Heart left ventricle (tissue), 16 donors: Measurements from ENCODE around the gene OLFM3. TPM values are rescaled to one million over a fixed set of nuclear protein-coding genes. Genes with fewer than 3 reads are reported as not detected.

Source experiments
- ATAC-seq, 4 donors: fragments of 200-7000 bp; cut with Tn5 transposase; one replicate each; pipeline ENCODE4 v1.9.1; 2020 to 2022; ENCODE audit warnings: moderate library complexity in 4 of 4, mild to moderate bottlenecking in 3 of 4, moderate number of reproducible peaks in 1 of 4
- DNase-seq, 5 donors: peaks; one replicate each; pipeline ENCODE4 v3.0.0-alpha.2; 2020
- H3K27ac ChIP-seq, 12 donors: fragments of 200-600 bp; sonication (generic) in 4 of 12; one replicate each; pipeline versions ENCODE4 v1.5.0 to v1.8.0; 2016 to 2022; ENCODE audit warnings: mild to moderate bottlenecking in 2 of 12
- H3K27me3 ChIP-seq, 9 donors: fragments of 200-600 bp; sonication (generic) in 2 of 9; one replicate each; pipeline versions ENCODE4 v1.5.1 to v1.8.0; 2016 to 2022; ENCODE audit warnings: mild to moderate bottlenecking in 3 of 9
- H3K36me3 ChIP-seq, 9 donors: fragments of 200-600 bp; sonication (generic) in 2 of 9; one replicate each; pipeline versions ENCODE4 v1.5.0 to v1.8.0; 2018 to 2022; ENCODE audit warnings: mild to moderate bottlenecking in 2 of 9
- H3K4me1 ChIP-seq, 12 donors: fragments of 200-600 bp; sonication (generic) in 4 of 12; one replicate each; pipeline versions ENCODE4 v1.5.0 to v1.8.0; 2016 to 2022; ENCODE audit warnings: mild to moderate bottlenecking in 3 of 12
- H3K4me3 ChIP-seq, 12 donors: fragments of 200-600 bp; sonication (generic) in 4 of 12; one replicate each; pipeline versions ENCODE4 v1.5.0 to v1.8.0; 2017 to 2022; ENCODE audit warnings: mild to moderate bottlenecking in 9 of 12, moderate library complexity in 4 of 12
- H3K9me3 ChIP-seq, 12 donors: fragments of 200-600 bp; sonication (generic) in 4 of 12; one replicate each; pipeline versions ENCODE4 v1.5.0 to v1.8.0; 2016 to 2022; ENCODE audit warnings: mild to moderate bottlenecking in 1 of 12
- POLR2A ChIP-seq, 2 donors: fragments of 450-650 bp; IDR thresholded peaks; one replicate each; pipeline ENCODE4 v1.6.1; 2017; ENCODE audit warnings: antibody characterized with exemption in 2 of 2, mild to moderate bottlenecking in 2 of 2, moderate library complexity in 2 of 2
- WGBS, 4 donors: extraction: QIAGEN DNeasy Blood & Tissue Kit in 2 of 4; methylation state at CpG; one replicate each; pipeline versions ENCODE4 v1.1.5 to v1.1.7; 2013 to 2018; 5-methylcytosine and 5-hydroxymethylcytosine counted together
- intact Hi-C, 10 donors: fragments of 100-400 bp; cut with DNase I; formaldehyde crosslinking; loops; one replicate each; pipeline versions ENCODE4 v1.11.1 to v1.14.2; 2022
- polyA plus RNA-seq, 2 donors: library from polyadenylated mRNA; stranded (reverse); fragments of 200-250 nt; gene quantifications; one replicate each; pipeline ENCODE4 v1.2.3, GENCODE V29; 2013
- total RNA-seq, 9 donors: library from RNA; depleted of rRNA in 2 of 9; stranded (reverse); fragments of >200 nt in 2 of 9; fragmentation: NEBNext Ultra II Directional in 3 of 9; extraction: Animal tissue kit (Norgen Biotek cat#: 25700) in 3 of 9; gene quantifications; one replicate each; pipeline versions ENCODE4 v1.1.0 to v1.2.4, GENCODE V29; 2016 to 2023
- TF ChIP-seq, protein P1 (sequence below), 12 donors: fragments of 200-600 bp; sonication (generic) in 4 of 12; IDR thresholded peaks; one replicate each; pipeline versions ENCODE4 v1.5.0 to v1.8.0; 2018 to 2022; ENCODE audit warnings: antibody characterized with exemption in 12 of 12, mild to moderate bottlenecking in 5 of 12
- donor health status: ischemic (EF 13 %, LVEDD 7.1; RV severe dilation, severe dysfunction).
- donor health status: healthy with polysubstance abuse.
- donor health status: DM: no; HTN: yes; CAD: no.
- donor health status: DM: no; HTN: no; CAD: no.
- donor health status: ischemic (EF 25% LVEDD 6.9; RV normal size, moderate dysfunction).
- donor health status: ischemic (EF 25% LVEDD 5.7; RV mildly dilated, moderate dysfunction).
- donor health status: healthy.
- donor health status: DM: yes; HTN: yes; CAD: no.
- donor health status: ischemic (EF 35%, LVEDD 5.7; RV mildly dilated, moderate dysfunction).
- donor health status: nonischemic (EF 11% LVEDD 7.7; RV severe dilation, severe dysfunction).
- donor health status: DM: yes; HTN: yes; CAD: no.
- donor health status: PGD.
- donor health status: ischemic (EF 29% LVEDD 5.4; RV normal size, mild dysfunction).
- donor health status: nonischemic (EF 23%, LVEDD 6.1; RV moderate dilation, normal function).

OLFM3 gene
- total and polyA plus RNA-seq, 11 donors, result not detected

DNA sequence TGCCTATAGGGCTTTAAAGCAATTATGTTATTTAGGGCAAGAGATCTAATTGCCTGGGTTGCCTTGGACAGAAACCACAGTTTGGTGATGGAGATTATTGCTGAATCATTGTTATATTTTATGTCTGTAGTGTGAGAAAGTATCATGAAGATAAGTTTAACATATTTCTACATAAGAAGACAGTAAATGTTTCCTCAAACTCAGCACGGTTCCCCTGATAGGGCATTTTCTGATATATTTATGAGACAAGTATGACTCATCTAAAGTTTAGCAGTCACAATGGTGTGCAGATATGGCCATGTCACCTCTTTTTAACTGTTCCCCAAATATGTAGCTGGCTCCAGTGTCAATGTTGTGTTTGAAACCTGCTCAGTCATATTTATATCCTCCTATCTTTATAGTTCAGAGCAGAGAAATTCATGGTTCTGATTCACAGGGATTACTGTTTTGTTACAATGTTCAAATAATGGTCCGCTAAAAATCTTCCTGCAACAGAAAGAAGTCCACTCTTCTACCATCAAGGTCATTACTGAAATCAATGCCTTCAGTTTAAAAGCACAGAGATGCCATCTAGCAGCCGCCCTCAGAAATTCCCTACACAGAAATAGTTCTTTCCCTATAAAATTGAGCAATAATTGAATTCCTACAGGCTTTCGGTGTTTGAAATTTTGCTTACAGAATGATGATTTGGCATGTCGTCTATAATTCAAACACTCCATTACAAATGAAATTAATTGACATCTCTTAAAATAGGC, 3.7 kb downstream of the OLFM3 start:
- Histone ChIP-seq H3K9me3 (no peaks in the 10 kb centered on the region), H3K27ac (no peak overlapping the region), H3K4me1 (peaks cover 0 to 7% (median 0%) of the 10 kb centered on the region in 12 donors), H3K27me3 (peaks cover 0 to 16% (median 0%) of the 10 kb centered on the region in 9 donors), H3K36me3 (no peaks in the 10 kb centered on the region), H3K4me3 (no peak overlapping the region)
- DNase-seq (no peak), ATAC-seq (no peak)
- WGBS, 4 donors, result 71 to 78% (median 74%) methylated on average over 5 of the region's 5 CpGs
- no peak for TF ChIP-seq POLR2A (IDR thresholded peaks at IDR 0.05)
- TF ChIP-seq, protein P1, sequence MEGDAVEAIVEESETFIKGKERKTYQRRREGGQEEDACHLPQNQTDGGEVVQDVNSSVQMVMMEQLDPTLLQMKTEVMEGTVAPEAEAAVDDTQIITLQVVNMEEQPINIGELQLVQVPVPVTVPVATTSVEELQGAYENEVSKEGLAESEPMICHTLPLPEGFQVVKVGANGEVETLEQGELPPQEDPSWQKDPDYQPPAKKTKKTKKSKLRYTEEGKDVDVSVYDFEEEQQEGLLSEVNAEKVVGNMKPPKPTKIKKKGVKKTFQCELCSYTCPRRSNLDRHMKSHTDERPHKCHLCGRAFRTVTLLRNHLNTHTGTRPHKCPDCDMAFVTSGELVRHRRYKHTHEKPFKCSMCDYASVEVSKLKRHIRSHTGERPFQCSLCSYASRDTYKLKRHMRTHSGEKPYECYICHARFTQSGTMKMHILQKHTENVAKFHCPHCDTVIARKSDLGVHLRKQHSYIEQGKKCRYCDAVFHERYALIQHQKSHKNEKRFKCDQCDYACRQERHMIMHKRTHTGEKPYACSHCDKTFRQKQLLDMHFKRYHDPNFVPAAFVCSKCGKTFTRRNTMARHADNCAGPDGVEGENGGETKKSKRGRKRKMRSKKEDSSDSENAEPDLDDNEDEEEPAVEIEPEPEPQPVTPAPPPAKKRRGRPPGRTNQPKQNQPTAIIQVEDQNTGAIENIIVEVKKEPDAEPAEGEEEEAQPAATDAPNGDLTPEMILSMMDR (IDR thresholded peaks at IDR 0.05), result no peak
- intact Hi-C loops, result no loop called here

DNA sequence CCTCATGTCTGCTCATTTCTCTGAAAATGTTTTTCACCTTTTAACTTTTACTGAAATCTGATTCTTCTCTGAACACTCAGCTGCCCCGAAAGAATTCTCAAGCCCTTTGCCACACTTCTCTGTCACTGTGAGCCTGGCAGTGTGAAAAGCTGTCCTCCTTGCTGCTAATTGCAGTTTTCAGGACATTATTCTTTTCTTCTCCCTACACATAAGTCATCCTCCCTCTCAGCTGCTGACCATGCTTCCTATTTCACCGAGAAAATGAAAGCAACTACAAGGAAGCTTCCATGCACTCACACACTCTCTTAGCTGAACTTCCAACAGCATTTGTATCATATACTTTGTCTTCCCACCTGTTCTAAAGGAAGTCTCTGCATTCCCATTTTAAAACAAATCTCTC, 15.8 kb downstream of the OLFM3 start:
- Histone ChIP-seq H3K36me3 (no peaks in the 10 kb centered on the region), H3K27me3 (peaks cover 0 to 4% (median 0%) of the 10 kb centered on the region in 9 donors), H3K27ac (no peak overlapping the region), H3K4me3 (no peak overlapping the region), H3K9me3 (no peaks in the 10 kb centered on the region), H3K4me1 (no peaks in the 10 kb centered on the region)
- intact Hi-C loops, result no loop called here
- WGBS, 4 donors, result 44 to 56% (median 54%) methylated on average over 2 of the region's 2 CpGs
- TF ChIP-seq, protein P1 (IDR thresholded peaks at IDR 0.05), result no peak
- no peak for TF ChIP-seq POLR2A (IDR thresholded peaks at IDR 0.05)
- DNase-seq, result no peak
- ATAC-seq, result no peak

DNA sequence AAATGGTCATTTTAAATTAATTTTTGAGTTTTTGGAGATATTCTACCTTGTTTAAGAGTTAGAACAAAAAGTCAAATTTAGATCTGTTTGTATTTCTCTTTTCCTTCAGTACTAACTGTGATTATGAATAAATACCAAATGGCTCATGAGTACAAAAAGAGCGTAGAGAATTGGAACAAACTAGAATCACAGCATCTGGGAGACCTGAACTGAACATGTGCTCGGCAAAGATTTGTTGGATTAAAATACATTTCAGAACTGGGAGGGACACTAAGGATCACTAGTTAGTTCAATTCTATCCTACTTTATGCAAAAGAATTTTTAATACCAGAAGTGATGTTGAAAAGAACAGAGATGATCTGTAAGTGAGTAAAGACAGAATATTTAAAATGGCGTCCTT, 19.5 kb downstream of the OLFM3 start:
- no peaks in the 10 kb centered on the region for H3K36me3 ChIP-seq
- 87 to 89% (median 88%) methylated on average over 3 of the region's 3 CpGs for WGBS, 4 donors
- no peak overlapping the region for H3K27ac ChIP-seq
- DNase-seq, result no peak
- no peaks in the 10 kb centered on the region for H3K4me1 ChIP-seq
- no peak for ATAC-seq
- peaks cover 0 to 4% (median 0%) of the 10 kb centered on the region in 9 donors for H3K27me3 ChIP-seq
- no peak for TF ChIP-seq POLR2A (IDR thresholded peaks at IDR 0.05)
- TF ChIP-seq, protein P1 (IDR thresholded peaks at IDR 0.05), result no peak
- H3K4me3 ChIP-seq, result no peak overlapping the region
- intact Hi-C loops, result loop anchor here in 1 of 10 donors (10.0 kb wide), 1 partner anchor 132 kb away; no protein-coding TSS in a partner anchor
- no peaks in the 10 kb centered on the region for H3K9me3 ChIP-seq

DNA sequence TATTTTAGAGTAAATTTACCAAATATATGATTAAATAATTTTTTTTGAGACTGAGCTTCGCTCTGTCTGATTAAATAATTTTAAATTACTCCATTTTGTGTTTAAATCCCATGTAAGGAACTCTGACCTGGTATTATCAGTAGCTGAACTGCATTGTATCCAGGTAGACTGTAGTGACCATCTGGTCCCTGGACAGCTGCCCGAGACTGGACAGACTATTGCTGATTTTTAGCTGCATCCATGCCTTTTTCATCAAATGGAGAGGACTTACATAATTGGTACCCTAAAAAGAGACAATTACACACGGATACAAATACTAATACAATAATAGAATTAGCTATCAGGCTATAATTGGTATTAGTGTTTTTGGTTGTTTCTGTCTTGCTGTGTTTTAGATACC, 20.6 kb downstream of the OLFM3 start:
- Histone ChIP-seq H3K27ac (no peak overlapping the region), H3K4me3 (no peak overlapping the region), H3K27me3 (peaks cover 0 to 4% (median 0%) of the 10 kb centered on the region in 9 donors), H3K9me3 (no peaks in the 10 kb centered on the region), H3K36me3 (no peaks in the 10 kb centered on the region), H3K4me1 (no peaks in the 10 kb centered on the region)
- WGBS, 4 donors, result 63 to 76% (median 69%) methylated on average over 3 of the region's 3 CpGs
- DNase-seq (no peak), ATAC-seq (no peak)
- no peak for TF ChIP-seq POLR2A (IDR thresholded peaks at IDR 0.05)
- TF ChIP-seq, protein P1 (IDR thresholded peaks at IDR 0.05), result no peak
- intact Hi-C loops, result loop anchor here in 1 of 10 donors (10.0 kb wide), 1 partner anchor 131 kb away; no protein-coding TSS in a partner anchor
